Measurements from ENCODE around the gene ABCA7.

Gene ABCA7

GRCh38 chr19:1004803-1005664, 34.9 kb upstream of the ABCA7 start:
- DNase-seq = no peak

DNA sequence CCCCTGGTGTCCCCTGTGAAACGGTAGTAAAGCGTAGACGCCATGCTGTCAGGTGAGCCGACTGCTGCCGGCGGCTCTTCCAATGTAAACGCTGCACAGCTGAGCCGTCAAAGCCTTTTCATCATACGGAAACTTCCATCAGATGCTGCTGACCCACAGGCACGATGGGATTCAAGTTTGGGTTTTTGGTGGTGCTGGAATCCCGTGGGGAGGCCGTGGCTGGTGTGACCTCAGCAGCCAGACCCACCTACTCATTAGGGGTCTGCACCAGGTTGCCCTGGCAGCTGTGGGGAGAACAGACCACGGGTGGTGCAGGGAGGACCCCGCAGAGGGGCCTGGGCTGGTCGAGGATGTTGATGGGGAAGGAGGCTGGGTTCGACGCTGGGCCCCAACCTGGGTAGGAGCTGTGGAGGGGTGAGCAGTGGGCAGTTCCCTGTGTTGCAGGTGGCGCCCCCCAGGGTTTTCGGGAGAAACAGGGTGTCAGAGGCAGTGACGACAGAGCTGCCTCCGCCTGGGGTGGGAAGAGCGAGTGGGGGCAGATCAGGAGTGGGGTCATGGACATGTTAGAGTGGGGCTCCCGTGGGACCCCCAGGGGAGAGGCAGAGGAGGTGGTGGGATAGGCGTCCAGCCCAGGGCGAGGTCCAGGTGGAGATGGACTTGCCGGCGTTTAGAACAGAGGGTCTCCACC, 33.1 kb upstream of the ABCA7 start:
- DNase-seq = no peak

GRCh38 chr19:1007399-1008251, 32.3 kb upstream of the ABCA7 start:
- DNase-seq = no peak

DNA sequence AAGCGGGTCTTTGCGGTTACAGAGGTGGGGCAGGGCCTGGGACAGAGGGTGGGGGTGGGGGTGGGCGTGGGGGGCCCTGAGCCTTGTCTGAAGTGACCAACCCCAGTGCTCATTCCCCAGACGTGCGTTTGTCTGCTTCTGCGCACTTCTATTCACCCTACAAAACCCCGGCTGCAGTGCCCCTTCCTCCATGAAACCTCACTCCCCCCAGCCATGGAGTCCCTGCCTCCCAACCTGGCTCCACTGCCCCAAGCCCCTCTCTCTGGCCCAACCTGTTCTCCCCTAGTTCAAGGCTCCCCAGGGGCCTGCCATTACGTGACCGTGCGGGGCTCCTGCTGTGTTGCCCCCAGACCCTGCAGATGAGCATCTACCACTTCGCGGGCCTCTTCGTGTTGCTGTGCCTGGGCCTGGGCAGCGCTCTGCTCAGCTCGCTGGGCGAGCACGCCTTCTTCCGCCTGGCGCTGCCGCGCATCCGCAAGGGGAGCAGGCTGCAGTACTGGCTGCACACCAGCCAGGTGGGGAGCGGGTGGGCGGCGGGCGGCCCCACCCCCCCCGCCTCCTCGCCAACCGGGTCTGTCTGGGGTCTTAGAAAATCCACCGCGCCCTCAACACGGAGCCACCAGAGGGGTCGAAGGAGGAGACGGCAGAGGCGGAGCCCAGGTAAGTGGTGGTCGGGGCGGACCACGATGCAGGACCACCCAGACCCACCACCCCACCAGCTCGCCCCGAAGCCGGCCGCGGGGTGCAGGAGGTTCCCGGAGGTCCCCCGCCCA, 31.5 kb upstream of the ABCA7 start:
- no peak for DNase-seq

DNA sequence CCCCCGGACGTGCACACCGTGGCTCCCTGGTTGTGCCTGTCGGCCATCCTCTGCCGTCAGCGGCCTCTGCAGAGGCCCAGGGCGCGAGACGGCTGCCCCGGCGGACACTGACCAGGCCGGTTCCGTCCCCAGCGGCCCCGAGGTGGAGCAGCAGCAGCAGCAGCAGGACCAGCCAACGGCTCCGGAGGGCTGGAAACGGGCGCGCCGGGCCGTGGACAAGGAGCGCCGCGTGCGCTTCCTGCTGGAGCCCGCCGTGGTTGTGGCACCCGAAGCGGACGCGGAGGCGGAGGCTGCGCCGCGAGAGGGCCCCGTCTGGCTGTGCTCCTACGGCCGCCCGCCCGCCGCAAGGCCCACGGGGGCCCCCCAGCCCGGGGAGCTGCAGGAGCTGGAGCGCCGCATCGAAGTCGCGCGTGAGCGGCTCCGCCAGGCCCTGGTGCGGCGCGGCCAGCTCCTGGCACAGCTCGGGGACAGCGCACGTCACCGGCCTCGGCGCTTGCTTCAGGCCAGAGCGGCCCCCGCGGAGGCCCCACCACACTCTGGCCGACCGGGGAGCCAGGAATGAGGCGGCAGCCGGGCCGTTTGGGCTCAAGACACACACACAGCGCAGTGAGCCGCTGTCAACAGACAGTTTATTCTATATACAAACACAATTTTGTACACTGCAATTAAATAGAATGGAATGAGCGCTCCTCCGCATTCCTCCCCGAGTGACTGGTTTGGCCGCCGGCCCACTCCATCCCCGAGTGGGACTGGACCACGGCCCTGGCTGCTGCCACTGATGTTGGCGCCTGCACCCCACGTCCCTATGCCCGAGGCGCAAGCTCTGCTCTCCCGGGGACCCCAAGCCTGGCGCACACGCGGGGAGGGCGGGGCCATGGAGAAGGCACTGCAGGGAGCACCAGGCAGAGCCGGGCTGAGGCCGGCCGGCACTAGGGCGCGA, 30.6 kb upstream of the ABCA7 start:
- DNase-seq = no peak

DNA sequence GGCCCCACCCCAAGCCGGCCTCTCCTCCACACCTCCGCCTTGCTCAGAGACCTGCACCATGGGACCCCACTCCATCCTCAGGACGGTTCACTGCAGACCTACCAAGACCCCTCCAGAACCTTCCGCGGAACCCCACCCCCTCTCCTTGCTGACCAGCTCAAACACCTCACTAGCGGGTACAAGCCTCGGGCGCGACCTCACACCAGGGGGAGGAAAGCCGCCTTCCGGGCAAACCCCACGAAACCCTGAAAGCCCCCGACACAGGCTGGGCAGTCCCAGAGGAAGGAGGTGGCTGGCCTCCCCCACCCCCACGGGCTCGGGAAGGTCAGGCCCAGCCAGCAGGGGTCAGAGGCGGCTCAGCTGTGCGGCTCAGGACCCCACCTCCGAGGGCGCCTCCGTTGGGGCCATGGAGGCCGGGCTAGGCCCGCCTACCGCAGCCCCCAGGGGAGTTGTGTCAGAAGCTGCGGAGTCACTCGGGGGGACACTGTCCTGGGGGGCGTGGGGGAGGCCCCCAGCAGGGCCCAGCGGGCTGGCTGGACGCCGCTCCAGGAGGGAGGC, 29.8 kb upstream of the ABCA7 start:
- no peak for DNase-seq

DNA sequence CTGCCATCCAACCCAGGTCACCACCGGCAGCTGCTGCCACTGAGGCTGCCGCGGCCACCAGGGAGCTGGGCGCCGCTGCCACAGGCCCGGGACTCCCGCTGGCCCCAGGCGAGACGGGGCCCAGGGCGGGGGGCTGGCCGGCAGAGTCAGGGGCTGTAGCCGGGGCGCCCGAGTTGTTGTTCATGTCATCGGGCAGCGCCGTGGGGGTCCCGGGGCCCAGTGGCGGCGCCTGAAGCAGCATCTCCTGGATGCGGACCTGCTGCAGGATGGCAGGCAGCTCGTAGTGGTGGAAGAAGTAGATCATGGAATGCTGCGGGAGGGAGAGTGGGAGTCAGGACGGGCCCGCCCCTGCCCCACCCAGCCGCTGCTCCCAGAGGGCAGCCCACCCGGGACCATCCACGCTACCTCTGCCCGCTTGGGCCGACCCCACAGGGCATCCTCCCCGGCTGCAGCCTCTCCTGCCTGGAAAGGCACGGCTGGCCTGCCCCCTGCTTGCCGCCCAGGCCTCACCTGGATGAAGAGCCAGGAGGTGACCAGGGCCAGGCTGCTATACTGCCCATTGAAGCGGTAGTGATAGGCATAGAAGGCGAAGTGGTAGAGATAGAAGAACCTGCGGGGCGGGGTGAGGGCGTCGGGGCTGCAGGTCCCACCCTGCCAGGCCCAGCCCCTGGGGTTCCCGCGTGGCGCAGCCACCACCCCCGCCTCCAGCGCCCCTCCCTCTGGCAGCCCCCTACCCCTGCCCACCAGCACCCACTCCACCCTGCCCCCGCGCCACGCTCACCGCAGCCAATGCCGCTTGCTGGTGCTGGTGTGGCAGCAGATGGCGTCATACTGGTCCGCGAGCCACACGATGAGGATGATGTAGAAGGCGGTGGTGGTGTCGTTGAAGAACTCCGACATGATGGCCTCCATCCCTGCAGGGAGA, 29.1 kb upstream of the ABCA7 start:
- no peak for DNase-seq

GRCh38 chr19:1011831-1012333, 28.0 kb upstream of the ABCA7 start:
- DNase-seq = no peak

GRCh38 chr19:1012334-1012733, 27.6 kb upstream of the ABCA7 start:
- no peak for DNase-seq

DNA sequence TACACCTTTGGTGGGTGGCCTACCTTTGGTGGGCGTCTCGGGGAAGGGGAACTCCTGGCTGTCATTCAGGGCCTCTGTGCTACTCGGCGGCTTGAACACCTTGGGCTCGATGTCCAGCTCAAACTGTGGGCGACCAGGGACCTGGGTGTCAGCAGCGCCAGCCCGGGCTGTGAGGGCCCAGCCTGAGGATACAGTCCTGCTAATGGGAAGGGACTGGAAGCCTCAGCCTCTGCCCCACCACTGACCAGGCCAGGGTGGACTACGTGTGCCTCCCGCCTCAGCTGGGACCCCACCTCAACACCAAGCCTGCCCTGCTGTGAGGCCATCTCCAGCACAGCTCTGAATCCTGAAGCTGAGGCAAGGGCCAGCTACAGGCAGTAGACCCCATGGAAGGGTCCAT, 26.7 kb upstream of the ABCA7 start:
- DNase-seq = no peak

GRCh38 chr19:1014161-1015060, 25.5 kb upstream of the ABCA7 start:
- DNase-seq = no peak

DNA sequence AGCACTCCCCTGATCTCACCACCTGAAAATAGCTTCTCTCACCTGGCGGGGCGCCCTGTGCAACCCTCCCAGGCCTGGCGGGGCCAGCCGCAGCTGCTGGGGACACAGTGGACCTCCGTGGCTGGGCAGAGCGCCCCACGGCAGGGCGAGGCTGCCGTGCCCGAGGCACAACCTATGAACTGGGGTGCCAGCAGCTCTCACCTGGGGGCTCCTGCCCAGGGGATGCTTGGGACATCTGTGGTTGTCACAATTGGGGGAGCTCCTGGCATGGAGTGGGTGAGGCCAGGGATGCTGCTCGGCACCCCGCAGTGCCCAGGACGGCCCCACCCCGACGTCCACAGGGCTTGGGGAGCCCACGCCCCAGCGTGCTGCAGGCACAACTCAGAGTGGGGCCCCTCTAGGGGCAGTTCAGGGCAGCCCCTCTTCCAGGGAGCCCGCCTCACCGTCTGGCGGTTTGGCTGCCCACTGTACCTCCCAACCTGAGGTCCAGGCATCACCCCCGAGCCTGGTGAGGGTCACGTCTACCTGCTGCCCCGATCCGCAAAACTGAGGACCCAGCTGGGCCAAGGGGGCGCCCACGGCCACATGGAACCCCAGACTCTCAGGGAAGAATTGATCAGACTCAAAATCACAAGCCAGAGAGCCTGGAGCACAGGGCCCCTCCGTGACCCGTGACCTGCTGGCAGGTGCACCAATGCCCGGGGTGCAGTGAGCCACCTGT, 24.7 kb upstream of the ABCA7 start:
- DNase-seq = no peak

GRCh38 chr19:1015782-1016646, 23.9 kb upstream of the ABCA7 start:
- no peak for DNase-seq

DNA sequence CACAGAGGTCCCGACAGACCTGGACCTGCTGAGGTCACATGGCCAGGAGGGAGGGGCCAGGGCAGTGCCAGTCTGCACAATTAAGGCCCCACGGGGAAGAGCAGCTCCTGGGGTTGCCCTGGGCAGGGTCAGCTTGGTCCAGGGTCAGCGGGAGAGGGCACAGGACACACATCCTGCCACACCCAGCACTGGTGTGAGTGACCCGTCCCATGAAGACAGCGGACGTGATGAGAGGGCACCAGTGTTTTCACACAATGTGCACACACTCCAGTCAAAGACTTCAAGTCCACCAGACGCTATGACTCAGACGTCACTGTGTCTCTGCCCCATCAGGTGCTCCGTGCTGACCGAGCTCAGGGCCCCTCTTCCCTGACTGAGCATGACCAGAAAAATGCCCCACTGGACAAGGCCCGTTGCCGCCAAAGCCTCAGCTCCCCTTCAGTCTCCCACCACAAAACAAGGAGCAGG, 23.2 kb upstream of the ABCA7 start:
- no peak for DNase-seq

- DNase-seq = no peak
Observed at GRCh38 chr19:1017115-1017905, 22.6 kb upstream of the ABCA7 start.

- DNase-seq = no peak
Observed at GRCh38 chr19:1017906-1018305, 22.0 kb upstream of the ABCA7 start.
